Iris pigment epithelial cell (primary cell): ENCODE results near the gene NEB.
"Not testable (repeated sequence)": the region's sequence is repeated elsewhere in the genome, so short reads cannot be mapped to it uniquely, and the experiment has no call there.

Experiments used
- DNase-seq: peaks from one replicate; pipeline ENCODE4 v3.0.0-alpha.2; 2011; ENCODE audit warnings: low read depth

The NEB gene

GRCh38 chr2:151557883-151558282 is 176.4 kb downstream of the NEB start:
- DNase-seq: not testable (repeated sequence)

GRCh38 chr2:151556121-151556520 is 178.2 kb downstream of the NEB start:
- peak; percentile 12 for DNase-seq

GRCh38 chr2:151552287-151552686 is 182.0 kb downstream of the NEB start:
- no peak for DNase-seq

- DNase-seq: no peak
These were observed 182.7 kb downstream of the NEB start for GRCh38 chr2:151551556-151551955.

GRCh38 chr2:151549191-151549590 is 185.1 kb downstream of the NEB start:
- DNase-seq: no peak

GRCh38 chr2:151544449-151544848 is 189.8 kb downstream of the NEB start:
- DNase-seq: no peak

GRCh38 chr2:151543876-151544275 is 190.4 kb downstream of the NEB start:
- DNase-seq: no peak

GRCh38 chr2:151534001-151534400 is 200.3 kb downstream of the NEB start:
- DNase-seq: no peak

GRCh38 chr2:151533127-151533526 is 201.1 kb downstream of the NEB start:
- DNase-seq: no peak

- DNase-seq: no peak
These were observed 207.6 kb downstream of the NEB start for GRCh38 chr2:151526572-151527090.

- DNase-seq: no peak
These were observed 208.4 kb downstream of the NEB start for GRCh38 chr2:151525821-151526373.

GRCh38 chr2:151523850-151524249 is 210.4 kb downstream of the NEB start:
- peak; percentile 20 for DNase-seq

- DNase-seq: no peak
These were observed 211.7 kb downstream of the NEB start for GRCh38 chr2:151522556-151522955.

- DNase-seq: peak; percentile 3
These were observed 213.3 kb downstream of the NEB start for GRCh38 chr2:151520976-151521375.

- peak; percentile 82 for DNase-seq
These were observed 215.5 kb downstream of the NEB start for GRCh38 chr2:151518802-151519201.

GRCh38 chr2:151508519-151508918 is 225.8 kb downstream of the NEB start:
- DNase-seq: no peak

- DNase-seq: no peak
These were observed 228.1 kb downstream of the NEB start for GRCh38 chr2:151506170-151506569.

- no peak for DNase-seq
These were observed 236.1 kb downstream of the NEB start for GRCh38 chr2:151498178-151498577.

- no peak for DNase-seq
These were observed 242.8 kb downstream of the NEB start for GRCh38 chr2:151491496-151491895.

- DNase-seq: no peak
These were observed 244.0 kb downstream of the NEB start for GRCh38 chr2:151490276-151490675.

- no peak for DNase-seq
These were observed 248.2 kb downstream of the NEB start for GRCh38 chr2:151486053-151486452.

GRCh38 chr2:151484100-151484499 is 250.2 kb downstream of the NEB start:
- no peak for DNase-seq

GRCh38 chr2:151483546-151483945 is 250.7 kb downstream of the NEB start:
- DNase-seq: no peak

GRCh38 chr2:151482171-151482725 is 252.0 kb downstream of the NEB start:
- DNase-seq: no peak
